HepG2 (cell line): Measurements from ENCODE around the gene DNASE1. TPM values are rescaled to one million over a fixed set of nuclear protein-coding genes. Genes with fewer than 3 reads are reported as not detected.

ENCODE experiments used
- ATAC-seq: fragments of 200-7000 bp; cut with Tn5 transposase; 3 replicates; pipeline ENCODE4 v1.9.1; 2020; ENCODE audit warnings: mild to moderate bottlenecking, moderate library complexity
- BruUV-seq: library from RNA; stranded (reverse); fragments of 400-500 nt; replicated peaks from 2 replicates; lab custom pipeline; 2021; lab: Mats Ljungman, UMichigan
- CTCF ChIA-PET: fragments of 300-600 bp; formaldehyde crosslinking; extraction: SDS; loops from one replicate; lab custom pipeline; 2021; ENCODE audit warnings: low total read pairs, inconsistent platforms, low intra/inter-chr PET ratio; lab: Yijun Ruan, JAX
- POLR2A ChIA-PET: fragments of 350-600 bp; sonication (Branson Sonifier 250); formaldehyde crosslinking; loops from one replicate; lab custom pipeline; 2020; ENCODE audit warnings: antibody characterized with exemption, inconsistent platforms; lab: Yijun Ruan, JAX
- DNase-seq: peaks from one replicate; pipeline ENCODE4 v3.0.0-alpha.2; 2015; ENCODE audit warnings: low spot score
- FAIRE-seq: peaks from 3 replicates; lab custom pipeline; 2011; peaks lifted over from hg19 to GRCh38; lab: Jason Lieb, UNC
- H2AFZ ChIP-seq: one replicate; pipeline ENCODE4 v1.6.1; 2011; ENCODE audit warnings: low read length, inconsistent platforms
- H3K27ac ChIP-seq: fragments of 300-600 bp; 3 replicates; pipeline ENCODE4 v1.8.0; 2011; ENCODE audit warnings: mixed run types, mild to moderate bottlenecking, mixed read lengths, low read length, inconsistent platforms; ENCODE audit not compliant: insufficient read depth; ENCODE audit errors: extremely low read length
- H3K27me3 ChIP-seq, 2 experiments: fragments of 200-600 bp in 1 of 2; 2 replicates in 1 of 2; 3 replicates in 1 of 2; pipeline versions ENCODE4 v1.6.0 to v1.8.0; 2011; ENCODE audit warnings: low read length in 2 of 2, mild to moderate bottlenecking in 2 of 2, moderate library complexity in 2 of 2, inconsistent platforms in 1 of 2; ENCODE audit not compliant: insufficient read depth in 2 of 2, control insufficient read depth in 1 of 2
- H3K36me3 ChIP-seq, 2 experiments: fragments of 200-600 bp in 1 of 2; replicated peaks in 1 of 2; 2 replicates in 1 of 2; 3 replicates in 1 of 2; pipeline versions ENCODE4 v1.5.1 to v1.8.0; 2011; ENCODE audit warnings: low read length in 2 of 2, inconsistent platforms in 1 of 2; ENCODE audit not compliant: insufficient read depth in 2 of 2, control insufficient read depth in 1 of 2
- H3K4me1 ChIP-seq: 2 replicates; pipeline ENCODE4 v1.5.1; 2012; ENCODE audit warnings: low read length, inconsistent platforms; ENCODE audit not compliant: insufficient read depth
- H3K4me2 ChIP-seq: 2 replicates; pipeline ENCODE4 v1.6.0; 2011; ENCODE audit warnings: low read depth, low read length, inconsistent platforms
- H3K4me3 ChIP-seq, 3 experiments: fragments of 200-600 bp in 1 of 3; sonication (generic), shearing (Covaris generic) in 1 of 3; replicated peaks in 1 of 3; 2 replicates each; pipeline ENCODE4 v1.5.1; 2011 to 2016; ENCODE audit warnings: low read length in 3 of 3, inconsistent platforms in 2 of 3, low read depth in 2 of 3, mild to moderate bottlenecking in 2 of 3, control low read depth in 1 of 3, mixed read lengths in 1 of 3; ENCODE audit not compliant: insufficient read depth in 1 of 3
- H3K79me2 ChIP-seq: one replicate; pipeline ENCODE4 v1.6.1; 2011; ENCODE audit warnings: low read length, inconsistent platforms; ENCODE audit not compliant: insufficient read depth
- H3K9ac ChIP-seq: 2 replicates; pipeline ENCODE4 v1.6.0; 2011; ENCODE audit warnings: mild to moderate bottlenecking, low read depth, low read length, inconsistent platforms; ENCODE audit not compliant: insufficient read depth
- H3K9me3 ChIP-seq: 2 replicates; pipeline ENCODE4 v1.5.1; 2012; ENCODE audit warnings: mild to moderate bottlenecking, low read length
- H4K20me1 ChIP-seq: 2 replicates; pipeline ENCODE4 v1.6.0; 2011; ENCODE audit warnings: inconsistent platforms, mild to moderate bottlenecking, low read length, moderate library complexity; ENCODE audit not compliant: insufficient read depth
- BRCA1 ChIP-seq: sonication (generic); formaldehyde crosslinking; IDR thresholded peaks from 2 replicates; pipeline ENCODE4 v1.4.0; 2020; ENCODE audit warnings: missing genetic modification reagents
- JUN ChIP-seq: sonication (generic); formaldehyde crosslinking; IDR thresholded peaks from 2 replicates; pipeline ENCODE4 v1.4.0; 2020; ENCODE audit warnings: mild to moderate bottlenecking, missing genetic modification reagents
- KLF6 ChIP-seq: IDR thresholded peaks from 2 replicates; pipeline ENCODE4 v1.8.0; 2016; ENCODE audit warnings: missing biosample characterization, missing genetic modification reagents
- KMT2A ChIP-seq: sonication (generic); formaldehyde crosslinking; IDR thresholded peaks from 2 replicates; pipeline ENCODE4 v1.4.0; 2020; ENCODE audit warnings: missing genetic modification reagents
- MAF1 ChIP-seq: sonication (generic); formaldehyde crosslinking; IDR thresholded peaks from 2 replicates; pipeline ENCODE4 v1.5.0; 2020; ENCODE audit warnings: missing genetic modification reagents, borderline replicate concordance
- SMAD3 ChIP-seq: sonication (generic); formaldehyde crosslinking; IDR thresholded peaks from 2 replicates; pipeline ENCODE4 v1.4.0; 2020; ENCODE audit warnings: missing genetic modification reagents
- ZMYM4 ChIP-seq: sonication (generic); formaldehyde crosslinking; IDR thresholded peaks from 2 replicates; pipeline ENCODE4 v1.8.1; 2023; ENCODE audit warnings: mild to moderate bottlenecking, missing genetic modification reagents
- ZNF138 ChIP-seq: sonication (generic); formaldehyde crosslinking; IDR thresholded peaks from 2 replicates; pipeline ENCODE4 v1.5.0; 2020; ENCODE audit warnings: mild to moderate bottlenecking, low read depth, missing genetic modification reagents
- ZNF24 ChIP-seq: fragments of 450-650 bp; IDR thresholded peaks from 2 replicates; pipeline ENCODE4 v1.6.1; 2017; ENCODE audit warnings: antibody characterized with exemption, mild to moderate bottlenecking
- ZNF251 ChIP-seq: sonication (generic); formaldehyde crosslinking; IDR thresholded peaks from 2 replicates; pipeline ENCODE4 v1.9.0; 2021; ENCODE audit warnings: mild to moderate bottlenecking, missing genetic modification reagents
- ZNF317 ChIP-seq: sonication (generic); formaldehyde crosslinking; IDR thresholded peaks from 2 replicates; pipeline ENCODE4 v1.5.0; 2020; ENCODE audit warnings: mild to moderate bottlenecking, missing genetic modification reagents
- ZNF383 ChIP-seq: sonication (generic); formaldehyde crosslinking; IDR thresholded peaks from 2 replicates; pipeline ENCODE4 v1.4.0; 2020; ENCODE audit warnings: missing genetic modification reagents, mild to moderate bottlenecking, borderline replicate concordance
- ZNF879 ChIP-seq: sonication (generic); formaldehyde crosslinking; IDR thresholded peaks from 2 replicates; pipeline ENCODE4 v1.8.1; 2023; ENCODE audit warnings: missing genetic modification reagents
- WGBS: methylation state at CpG from one replicate; pipeline ENCODE4 v1.1.6; 2017; ENCODE audit warnings: low lambda C conversion rate; 5-methylcytosine and 5-hydroxymethylcytosine counted together
- in situ Hi-C: cut with HindIII; loops from 2 replicates; pipeline ENCODE4 v1.10.0; 2017; ENCODE audit warnings: low pct_unique_long_range_greater_than_20kb; ENCODE audit not compliant: extremely low pct_ligation_motif_present
- intact Hi-C: fragments of 100-400 bp; cut with micrococcal nuclease; formaldehyde crosslinking; loops from one replicate; pipeline ENCODE4 v1.10.0; 2022; ENCODE audit not compliant: unreplicated experiment
- polyA plus RNA-seq, 8 experiments: library from polyadenylated mRNA; depleted of rRNA in 3 of 8; stranded (reverse) in 7 of 8; unstranded in 1 of 8; fragments of >200 nt; fragmentation: Illumina TruSeq in 4 of 8; extraction: Trizol in 4 of 8; gene quantifications; 2 replicates each; pipeline versions ENCODE4 v1.2.1 to v1.2.3, GENCODE V29; 2011 to 2016; ENCODE audit warnings: low read depth in 4 of 8, missing spikeins in 1 of 8, mixed read lengths in 1 of 8; ENCODE audit not compliant: insufficient read depth in 1 of 8
- total RNA-seq, 5 experiments: library from RNA; depleted of rRNA; stranded (reverse); fragments of >200 nt; fragmentation: Illumina TruSeq; extraction: Trizol; gene quantifications; 2 replicates each; pipeline ENCODE4 v1.2.3, GENCODE V29; 2016; ENCODE audit warnings: low read depth in 1 of 5
- TF ChIP-seq, protein P1 (sequence below): sonication (generic); formaldehyde crosslinking; conservative IDR thresholded peaks from 2 replicates; pipeline ENCODE4 v1.5.0; 2020; ENCODE audit warnings: missing genetic modification reagents
- TF ChIP-seq, protein P2 (sequence below): fragments of 450-650 bp; IDR thresholded peaks from 2 replicates; pipeline ENCODE4 v1.6.1; 2016
- TF ChIP-seq, protein P3 (sequence below): sonication (generic); formaldehyde crosslinking; IDR thresholded peaks from 2 replicates; pipeline ENCODE4 v1.8.1; 2022; ENCODE audit warnings: mild to moderate bottlenecking, missing genetic modification reagents
- TF ChIP-seq, protein P4 (sequence below): IDR thresholded peaks from 2 replicates; pipeline ENCODE4 v1.6.1; 2016; ENCODE audit warnings: low read depth, control low read depth

Gene DNASE1
- total and polyA plus RNA-seq, 2 of the 13 experiments (the other 11 are each of a cell fraction or from before 2014, with no cell fraction given): 7.1 to 11.1 TPM

DNA sequence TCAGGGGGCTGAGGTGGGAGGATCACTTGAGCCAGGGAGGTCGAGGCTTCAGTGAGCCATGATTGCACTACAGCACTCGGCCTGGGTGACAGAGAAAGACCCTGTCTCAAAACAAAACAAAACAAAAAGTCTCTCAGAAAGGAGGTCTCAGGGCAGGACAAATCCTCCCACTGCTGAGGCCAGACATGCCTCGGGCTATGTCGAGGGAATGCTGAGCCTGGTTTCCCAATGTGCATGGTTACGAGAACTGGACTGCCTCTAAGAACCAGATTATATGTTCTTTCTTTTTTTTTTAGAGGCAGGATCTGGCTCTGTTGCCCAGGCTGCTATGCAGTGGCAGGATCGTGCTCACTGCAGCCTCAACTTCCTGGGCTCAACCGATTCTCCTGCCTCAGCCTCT lies 35.2 kb downstream of the DNASE1 start:
- H3K9me3 ChIP-seq: no peaks in the 10 kb centered on the region
- H3K27ac ChIP-seq: no peak overlapping the region
- no peaks in the 10 kb centered on the region for H4K20me1 ChIP-seq
- no peak overlapping the region for H2AFZ ChIP-seq
- WGBS: 98% methylated on average over 7 of the region's 7 CpGs
- H3K4me2 ChIP-seq: no peak overlapping the region
- H3K4me3 ChIP-seq: no peak overlapping the region
- H3K79me2 ChIP-seq: peaks cover 14% of the 10 kb centered on the region
- no peaks in the 10 kb centered on the region for H3K27me3 ChIP-seq
- BruUV-seq: no TSS peak
- intact Hi-C loops (loop anchor here (2.0 to 10.0 kb wide), 3 partner anchors 27 to 425 kb away; partner anchors contain the start of genes ADCY9 and TRAP1), in situ Hi-C loops (no loop called here)
- ChIA-PET CTCF (interaction anchor here (2.0 kb wide), 1 partner anchor 219 kb away, joined by 7 read pairs; no protein-coding TSS in a partner anchor), POLR2A (no interaction called here)
- TF ChIP-seq KMT2A (CRISPR knock-in tag) (no peak), SMAD3 (CRISPR knock-in tag) (no peak), MAF1 (CRISPR knock-in tag) (no peak), JUN (CRISPR knock-in tag) (no peak), ZNF879 (CRISPR knock-in tag) (no peak), ZNF317 (CRISPR knock-in tag) (no peak), BRCA1 (CRISPR knock-in tag) (no peak), ZNF383 (CRISPR knock-in tag) (no peak), KLF6 (CRISPR knock-in tag) (no peak), ZNF24 (no peak), ZNF251 (no peak), ZNF138 (CRISPR knock-in tag) (no peak), ZMYM4 (CRISPR knock-in tag) (no peak)
- TF ChIP-seq, protein P1, sequence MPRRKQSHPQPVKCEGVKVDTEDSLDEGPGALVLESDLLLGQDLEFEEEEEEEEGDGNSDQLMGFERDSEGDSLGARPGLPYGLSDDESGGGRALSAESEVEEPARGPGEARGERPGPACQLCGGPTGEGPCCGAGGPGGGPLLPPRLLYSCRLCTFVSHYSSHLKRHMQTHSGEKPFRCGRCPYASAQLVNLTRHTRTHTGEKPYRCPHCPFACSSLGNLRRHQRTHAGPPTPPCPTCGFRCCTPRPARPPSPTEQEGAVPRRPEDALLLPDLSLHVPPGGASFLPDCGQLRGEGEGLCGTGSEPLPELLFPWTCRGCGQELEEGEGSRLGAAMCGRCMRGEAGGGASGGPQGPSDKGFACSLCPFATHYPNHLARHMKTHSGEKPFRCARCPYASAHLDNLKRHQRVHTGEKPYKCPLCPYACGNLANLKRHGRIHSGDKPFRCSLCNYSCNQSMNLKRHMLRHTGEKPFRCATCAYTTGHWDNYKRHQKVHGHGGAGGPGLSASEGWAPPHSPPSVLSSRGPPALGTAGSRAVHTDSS: no peak
- TF ChIP-seq, protein P2, sequence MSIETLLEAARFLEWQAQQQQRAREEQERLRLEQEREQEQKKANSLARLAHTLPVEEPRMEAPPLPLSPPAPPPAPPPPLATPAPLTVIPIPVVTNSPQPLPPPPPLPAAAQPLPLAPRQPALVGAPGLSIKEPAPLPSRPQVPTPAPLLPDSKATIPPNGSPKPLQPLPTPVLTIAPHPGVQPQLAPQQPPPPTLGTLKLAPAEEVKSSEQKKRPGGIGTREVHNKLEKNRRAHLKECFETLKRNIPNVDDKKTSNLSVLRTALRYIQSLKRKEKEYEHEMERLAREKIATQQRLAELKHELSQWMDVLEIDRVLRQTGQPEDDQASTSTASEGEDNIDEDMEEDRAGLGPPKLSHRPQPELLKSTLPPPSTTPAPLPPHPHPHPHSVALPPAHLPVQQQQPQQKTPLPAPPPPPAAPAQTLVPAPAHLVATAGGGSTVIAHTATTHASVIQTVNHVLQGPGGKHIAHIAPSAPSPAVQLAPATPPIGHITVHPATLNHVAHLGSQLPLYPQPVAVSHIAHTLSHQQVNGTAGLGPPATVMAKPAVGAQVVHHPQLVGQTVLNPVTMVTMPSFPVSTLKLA: no peak
- TF ChIP-seq, protein P3, sequence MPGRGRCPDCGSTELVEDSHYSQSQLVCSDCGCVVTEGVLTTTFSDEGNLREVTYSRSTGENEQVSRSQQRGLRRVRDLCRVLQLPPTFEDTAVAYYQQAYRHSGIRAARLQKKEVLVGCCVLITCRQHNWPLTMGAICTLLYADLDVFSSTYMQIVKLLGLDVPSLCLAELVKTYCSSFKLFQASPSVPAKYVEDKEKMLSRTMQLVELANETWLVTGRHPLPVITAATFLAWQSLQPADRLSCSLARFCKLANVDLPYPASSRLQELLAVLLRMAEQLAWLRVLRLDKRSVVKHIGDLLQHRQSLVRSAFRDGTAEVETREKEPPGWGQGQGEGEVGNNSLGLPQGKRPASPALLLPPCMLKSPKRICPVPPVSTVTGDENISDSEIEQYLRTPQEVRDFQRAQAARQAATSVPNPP (CRISPR knock-in tag): no peak
- TF ChIP-seq, protein P4, sequence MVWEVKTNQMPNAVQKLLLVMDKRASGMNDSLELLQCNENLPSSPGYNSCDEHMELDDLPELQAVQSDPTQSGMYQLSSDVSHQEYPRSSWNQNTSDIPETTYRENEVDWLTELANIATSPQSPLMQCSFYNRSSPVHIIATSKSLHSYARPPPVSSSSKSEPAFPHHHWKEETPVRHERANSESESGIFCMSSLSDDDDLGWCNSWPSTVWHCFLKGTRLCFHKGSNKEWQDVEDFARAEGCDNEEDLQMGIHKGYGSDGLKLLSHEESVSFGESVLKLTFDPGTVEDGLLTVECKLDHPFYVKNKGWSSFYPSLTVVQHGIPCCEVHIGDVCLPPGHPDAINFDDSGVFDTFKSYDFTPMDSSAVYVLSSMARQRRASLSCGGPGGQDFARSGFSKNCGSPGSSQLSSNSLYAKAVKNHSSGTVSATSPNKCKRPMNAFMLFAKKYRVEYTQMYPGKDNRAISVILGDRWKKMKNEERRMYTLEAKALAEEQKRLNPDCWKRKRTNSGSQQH (CRISPR knock-in tag): no peak
- ATAC-seq (no peak), FAIRE-seq (no peak), DNase-seq (no peak)
- H3K36me3 ChIP-seq: peaks cover 32 to 51% of the 10 kb centered on the region in 2 experiments; a peak in 4 of 5 replicates
- H3K9ac ChIP-seq: no peak overlapping the region
- peaks cover 25% of the 10 kb centered on the region for H3K4me1 ChIP-seq
